ENCODE data around the gene RYR2. TPM values are rescaled to one million over a fixed set of nuclear protein-coding genes. Genes with fewer than 3 reads are reported as not detected.
"Not testable (repeated sequence)": the region's sequence is repeated elsewhere in the genome, so short reads cannot be mapped to it uniquely, and the experiment has no call there.

Gene RYR2
- polyA plus RNA-seq, 3 donors, result 1.2 to 2.0 (median 1.3) TPM

- no peak for DNase-seq
These were observed 747.6 kb downstream of the RYR2 start for GRCh38 chr1:237789619-237790018.

DNA sequence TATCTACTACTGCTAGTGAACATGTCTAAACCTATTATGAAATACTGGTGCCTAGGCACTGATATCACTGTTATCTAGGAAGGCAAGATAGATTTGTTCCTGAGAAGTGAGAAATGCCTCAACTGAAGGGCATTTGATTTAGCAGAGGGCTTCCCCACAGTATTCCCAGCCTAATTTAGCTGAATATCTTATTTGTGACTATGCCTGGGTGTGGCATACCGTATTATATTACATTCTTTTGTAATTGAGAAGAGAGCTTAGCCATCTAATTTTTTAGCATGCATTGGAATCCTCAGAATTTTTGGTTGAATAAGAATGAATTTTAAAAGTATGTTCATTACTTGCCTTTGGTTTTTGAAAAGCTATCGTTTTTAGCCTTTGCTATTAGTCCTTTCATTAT, 749.6 kb downstream of the RYR2 start:
- DNase-seq, result no peak

- DNase-seq, result no peak
These were observed 750.2 kb downstream of the RYR2 start for GRCh38 chr1:237792149-237792548.

- no peak for DNase-seq
These were observed 750.7 kb downstream of the RYR2 start for GRCh38 chr1:237792726-237793125.

DNA sequence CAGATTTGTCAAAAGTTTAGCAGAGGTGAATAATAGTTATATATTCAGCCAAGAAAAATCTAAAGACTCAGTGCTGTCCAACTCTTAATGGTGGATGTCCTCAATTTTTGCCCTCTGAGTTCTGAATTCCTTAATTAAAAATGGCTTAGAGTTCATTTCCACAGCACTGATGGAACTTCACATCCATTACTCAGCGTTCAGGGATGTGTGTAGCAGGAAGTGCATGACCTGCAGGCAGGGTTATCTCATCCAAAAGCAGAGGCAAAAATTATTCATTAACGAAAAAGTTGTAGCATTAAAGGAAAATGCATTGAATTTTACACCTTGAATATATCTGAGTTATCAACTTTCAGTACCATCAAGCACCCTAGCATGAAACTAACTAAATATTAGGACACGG, 752.1 kb downstream of the RYR2 start:
- no peak for DNase-seq

DNA sequence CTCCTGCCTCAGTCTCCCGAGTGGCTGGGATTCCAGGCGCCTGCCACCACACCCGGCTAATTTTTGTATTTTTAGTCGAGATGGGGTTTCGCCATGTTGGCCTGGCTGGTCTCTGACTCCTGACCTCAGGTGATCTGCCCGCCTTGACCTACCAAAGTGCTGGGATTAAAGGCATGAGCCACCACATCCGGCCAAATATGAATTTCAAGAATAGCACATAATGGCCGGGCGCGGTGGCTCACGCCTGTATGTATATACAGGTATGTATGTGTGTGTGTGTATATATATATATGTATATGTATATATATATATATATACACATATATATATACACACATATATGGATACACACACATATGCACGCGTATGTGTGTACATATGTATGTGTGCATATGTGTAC, 753.6 kb downstream of the RYR2 start:
- no peak for DNase-seq

DNA sequence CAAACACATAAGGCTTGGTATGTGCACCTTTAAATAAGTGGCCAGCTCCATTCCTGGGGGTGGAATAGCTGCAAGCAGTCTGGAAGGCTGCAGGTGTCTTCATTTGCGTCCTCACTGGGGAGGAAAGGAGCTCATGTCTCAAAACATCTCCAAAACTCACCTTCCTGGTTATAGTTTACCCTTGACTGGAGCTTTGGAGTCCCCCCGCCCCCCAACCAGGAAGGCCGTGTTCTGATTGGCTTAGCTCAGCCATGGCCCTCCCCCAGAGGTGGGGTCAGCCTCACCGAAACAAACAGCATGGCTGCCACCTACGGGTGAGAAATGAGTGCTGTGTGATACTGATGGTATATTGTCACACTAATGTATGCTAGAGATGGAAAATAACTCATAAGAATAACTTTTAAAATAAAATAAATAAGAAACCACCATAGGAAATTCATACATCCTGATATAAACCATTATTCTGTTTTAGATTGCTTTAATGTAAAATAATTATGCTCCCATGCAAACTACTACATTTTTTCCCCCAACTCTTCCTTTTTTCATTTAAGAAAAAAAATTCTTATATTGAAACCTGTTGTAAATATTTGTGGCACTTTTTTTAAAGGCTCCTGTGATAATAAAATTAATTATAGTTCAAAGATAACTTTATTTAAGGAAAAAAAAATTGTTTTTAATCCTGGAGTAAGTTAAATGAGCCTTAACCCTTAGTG, 757.9 kb downstream of the RYR2 start:
- DNase-seq, result peak; percentile 9

GRCh38 chr1:237804516-237804915, 762.5 kb downstream of the RYR2 start:
- no peak for DNase-seq

DNA sequence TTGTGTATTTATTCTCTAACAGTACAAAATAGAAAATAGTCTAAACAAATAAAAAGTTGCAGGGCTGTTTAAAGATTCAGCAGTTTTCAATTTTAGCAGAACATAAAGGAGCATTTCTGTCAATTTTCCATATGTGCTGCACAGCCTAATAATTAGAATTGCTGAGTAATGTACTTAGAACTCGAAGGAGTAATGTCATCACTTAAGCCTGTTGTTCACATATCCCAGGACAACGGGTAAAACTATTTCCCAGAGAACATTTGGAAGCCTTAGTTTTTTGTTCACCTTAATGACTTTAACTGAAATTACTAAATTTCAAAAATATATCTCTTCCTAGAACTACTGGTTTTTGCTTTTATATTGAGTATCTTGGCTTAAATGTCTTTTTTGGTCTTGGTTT, 767.1 kb downstream of the RYR2 start:
- no peak for DNase-seq

- no peak for DNase-seq
These were observed 769.6 kb downstream of the RYR2 start for GRCh38 chr1:237811633-237812032.

DNA sequence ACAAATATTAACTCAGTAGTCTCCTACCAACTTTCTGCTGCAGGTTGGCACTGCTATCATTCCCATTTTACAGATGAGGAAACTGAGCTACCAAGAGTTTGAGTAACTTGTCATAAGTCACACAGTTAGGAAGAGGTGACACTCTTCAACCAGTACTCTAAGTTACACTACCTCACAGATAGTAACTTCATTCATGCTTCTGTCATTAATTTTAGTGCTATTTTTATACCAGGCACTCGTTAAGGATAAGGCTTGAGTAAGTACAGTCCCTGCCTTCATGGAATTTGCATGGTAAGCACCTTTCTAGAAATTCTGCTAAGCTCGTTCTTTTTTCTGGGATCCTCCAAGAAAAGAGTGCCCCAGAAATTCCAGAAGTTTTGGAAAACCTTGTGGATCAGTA, 770.1 kb downstream of the RYR2 start:
- DNase-seq, result no peak

DNA sequence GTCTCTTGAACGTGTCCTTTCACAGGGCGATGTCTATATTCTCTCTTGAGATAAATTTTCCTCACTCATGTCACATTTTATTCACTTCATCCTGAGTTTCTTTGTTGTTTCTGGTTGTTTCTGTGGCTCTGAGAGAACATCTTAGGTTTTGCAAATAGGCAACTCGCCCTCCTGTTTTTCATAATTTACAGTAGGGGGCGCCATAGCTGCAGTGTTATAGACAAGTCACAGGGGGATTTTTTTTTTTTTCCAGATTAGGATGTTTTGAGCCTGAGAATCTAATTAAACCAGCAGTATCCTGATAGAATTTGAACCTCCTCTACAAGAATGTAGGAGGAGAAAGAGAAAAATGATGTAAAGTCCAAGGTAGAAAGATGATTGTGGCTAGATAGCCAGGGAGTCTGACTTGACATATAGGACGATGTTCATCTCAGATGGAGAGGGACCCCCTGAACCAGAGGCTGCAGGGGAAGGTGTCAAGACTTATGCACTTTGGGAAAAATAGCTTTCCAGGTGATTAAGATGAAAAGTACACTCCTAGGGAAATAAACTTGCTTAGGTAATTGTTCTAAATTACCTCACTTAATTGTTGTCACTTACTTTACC, 772.4 kb downstream of the RYR2 start:
- DNase-seq, result peak; percentile 8

- DNase-seq, result no peak
These were observed 775.3 kb downstream of the RYR2 start for GRCh38 chr1:237817277-237817676.

DNA sequence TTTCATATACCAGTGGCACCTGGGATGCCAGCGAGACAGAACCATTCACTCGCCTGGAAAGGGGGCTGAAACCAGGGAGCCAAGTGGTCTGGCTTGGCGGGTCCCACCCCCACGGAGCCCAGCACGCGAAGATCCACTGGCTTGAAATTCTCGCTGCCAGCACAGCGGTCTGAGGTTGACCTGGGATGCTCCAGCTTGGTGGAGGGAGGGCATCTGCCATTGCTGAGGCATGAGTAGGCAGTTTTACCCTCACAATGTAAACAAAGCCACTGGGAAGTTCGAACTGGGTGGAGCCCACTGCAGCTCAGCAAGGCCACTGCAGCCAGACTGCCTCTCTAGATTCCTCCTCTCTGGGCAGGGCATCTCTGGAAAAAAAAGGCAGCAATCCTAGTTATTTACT, 778.6 kb downstream of the RYR2 start:
- DNase-seq, result not testable (repeated sequence)

GRCh38 chr1:237832858-237833257, 790.9 kb downstream of the RYR2 start:
- DNase-seq, result no peak

- DNase-seq, result no peak
These were observed 792.1 kb downstream of the RYR2 start for GRCh38 chr1:237834048-237834447.

DNA sequence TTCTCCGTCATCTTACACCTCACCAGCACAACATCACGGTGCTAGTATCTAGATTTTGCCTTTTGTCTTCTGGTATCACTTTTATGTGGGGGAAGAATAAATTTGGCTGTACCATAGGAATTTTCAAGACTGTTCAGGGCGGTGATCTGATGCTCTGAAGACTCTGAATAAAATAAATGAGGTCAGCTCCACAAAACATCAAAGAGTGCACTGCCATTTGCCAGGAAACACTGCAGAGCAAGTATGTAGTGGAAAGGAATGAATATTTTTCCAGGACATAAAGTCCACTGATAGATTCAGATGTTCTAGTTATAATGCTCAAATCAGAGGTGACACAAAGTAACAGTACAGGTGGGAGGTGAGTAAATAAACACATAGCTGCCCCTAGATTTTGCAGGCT, 792.5 kb downstream of the RYR2 start:
- peak; percentile 5 for DNase-seq

- no peak for DNase-seq
These were observed 796.3 kb downstream of the RYR2 start for GRCh38 chr1:237838320-237838719.

DNA sequence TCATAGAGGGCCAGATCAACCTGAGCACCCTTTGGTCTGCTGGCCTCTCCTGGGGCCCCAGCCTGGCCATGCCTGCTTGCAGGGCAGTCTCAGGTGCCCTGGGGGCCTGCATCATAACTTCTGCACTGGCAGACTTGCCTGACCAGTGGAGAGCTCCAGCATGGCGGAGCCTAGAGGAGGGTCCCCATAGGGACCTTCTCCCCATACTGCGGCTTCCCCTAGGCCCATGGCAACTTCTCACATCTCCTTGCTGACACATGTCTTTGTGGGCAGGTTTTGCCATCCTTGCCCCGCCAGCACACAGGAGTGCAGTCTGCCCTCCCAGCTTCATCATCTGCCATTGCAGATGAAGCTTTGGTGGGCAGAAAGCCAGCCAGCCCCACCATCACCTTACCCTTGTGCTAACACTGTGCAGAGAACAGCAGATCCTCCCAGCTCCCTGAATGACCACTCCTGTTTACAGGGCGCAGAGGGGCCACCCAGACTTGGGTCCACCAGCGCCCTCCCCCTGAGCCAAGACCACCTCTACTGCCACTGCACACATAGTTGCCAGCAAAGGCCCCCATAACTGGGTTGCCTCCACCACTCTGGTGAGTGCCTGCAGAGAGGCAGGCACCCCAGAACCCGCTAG, 797.0 kb downstream of the RYR2 start:
- no peak for DNase-seq

DNA sequence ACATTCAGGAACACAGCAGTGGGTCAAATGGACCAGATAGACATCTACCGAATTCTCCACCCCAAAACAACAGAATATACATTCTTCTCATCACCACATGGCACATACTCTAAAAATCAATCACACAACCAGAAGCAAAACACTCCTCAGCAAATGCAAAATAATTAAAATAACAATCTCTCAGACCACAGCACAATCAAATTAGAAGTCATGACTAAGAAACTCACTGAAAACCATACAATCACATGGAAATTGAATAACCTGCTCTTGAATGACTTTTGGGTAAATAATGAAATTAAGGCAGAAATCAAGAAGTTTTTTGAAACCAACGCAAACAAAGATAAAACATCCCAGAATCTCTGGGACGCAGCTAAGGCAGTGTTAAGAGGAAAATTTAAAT, 799.5 kb downstream of the RYR2 start:
- no peak for DNase-seq

DNA sequence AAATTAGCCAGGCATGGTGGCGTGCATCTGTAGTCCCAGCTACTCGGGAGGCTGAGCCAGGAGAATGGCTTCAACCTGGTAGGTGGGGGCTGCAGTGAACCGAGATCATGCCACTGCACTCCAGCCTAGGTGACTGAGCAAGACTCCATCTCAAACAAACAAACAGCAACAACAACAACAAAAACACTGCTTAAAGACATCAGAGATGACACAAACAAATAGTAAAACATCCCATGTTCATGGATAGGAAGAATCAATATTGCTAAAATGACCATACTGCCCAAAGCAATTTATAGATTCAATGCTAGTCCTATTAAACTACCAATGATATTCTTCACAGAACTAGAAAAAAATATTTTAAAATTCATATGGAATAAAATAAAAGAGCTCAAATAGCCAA, 801.5 kb downstream of the RYR2 start:
- not testable (repeated sequence) for DNase-seq

GRCh38 chr1:237851210-237851845, 809.3 kb downstream of the RYR2 start:
- DNase-seq, result peak; percentile 11

DNA sequence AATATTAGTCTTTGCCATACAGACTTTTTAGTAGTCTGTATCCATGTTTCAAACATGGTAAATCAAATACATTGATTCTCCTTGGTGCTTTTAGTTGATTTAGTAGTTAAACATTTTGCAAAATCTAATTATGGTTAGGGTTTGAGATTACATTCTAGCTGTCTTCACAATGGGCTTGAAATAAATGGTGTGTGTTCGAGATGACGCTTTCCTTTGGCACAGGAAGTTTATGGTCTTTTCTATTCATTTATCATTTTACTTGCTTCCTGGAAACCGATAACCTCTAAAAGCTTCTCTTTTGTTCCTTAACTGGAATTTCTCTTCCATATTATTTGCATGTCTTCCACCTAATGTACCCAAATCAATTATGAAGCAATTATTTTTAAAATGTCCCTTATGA, 810.4 kb downstream of the RYR2 start:
- DNase-seq, result no peak
